OCI-LY1 (cell line): ENCODE data around the gene PIGZ.

Source experiments
- EZH2 ChIP-seq: fragments of 200-600 bp; sonication (generic), shearing (Covaris generic); IDR thresholded peaks from 2 replicates; pipeline ENCODE4 v1.8.0; 2017; ENCODE audit warnings: borderline replicate concordance, mixed run types, mild to moderate bottlenecking, antibody characterized with exemption, low read length, moderate library complexity, mixed read lengths
- TF ChIP-seq, protein P1 (sequence below): fragments of 200-600 bp; sonication (generic), shearing (Covaris generic); IDR thresholded peaks from 2 replicates; pipeline ENCODE4 v1.5.1; 2017; ENCODE audit warnings: mild to moderate bottlenecking, antibody characterized with exemption, low read length, moderate library complexity, mixed read lengths

DNA sequence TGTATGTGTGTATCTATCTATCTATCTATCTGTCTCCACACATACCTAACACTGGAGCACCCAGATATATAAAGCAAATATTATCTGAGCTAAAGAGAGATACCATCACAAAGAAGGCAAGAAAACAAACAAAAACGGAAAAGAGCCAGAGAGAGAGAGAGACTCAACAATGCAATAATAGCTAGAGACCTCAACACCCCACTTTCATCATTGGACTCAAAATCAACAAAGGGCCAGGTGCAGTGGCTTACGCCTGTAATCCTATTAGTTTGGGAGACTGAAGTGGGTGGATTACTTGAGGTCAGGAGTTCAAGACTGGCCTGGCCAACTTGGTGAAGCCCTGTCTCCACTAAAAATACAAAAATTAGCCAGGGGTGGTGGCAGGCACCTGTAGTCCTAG is 49.7 kb downstream of the PIGZ start:
- TF ChIP-seq, protein P1, sequence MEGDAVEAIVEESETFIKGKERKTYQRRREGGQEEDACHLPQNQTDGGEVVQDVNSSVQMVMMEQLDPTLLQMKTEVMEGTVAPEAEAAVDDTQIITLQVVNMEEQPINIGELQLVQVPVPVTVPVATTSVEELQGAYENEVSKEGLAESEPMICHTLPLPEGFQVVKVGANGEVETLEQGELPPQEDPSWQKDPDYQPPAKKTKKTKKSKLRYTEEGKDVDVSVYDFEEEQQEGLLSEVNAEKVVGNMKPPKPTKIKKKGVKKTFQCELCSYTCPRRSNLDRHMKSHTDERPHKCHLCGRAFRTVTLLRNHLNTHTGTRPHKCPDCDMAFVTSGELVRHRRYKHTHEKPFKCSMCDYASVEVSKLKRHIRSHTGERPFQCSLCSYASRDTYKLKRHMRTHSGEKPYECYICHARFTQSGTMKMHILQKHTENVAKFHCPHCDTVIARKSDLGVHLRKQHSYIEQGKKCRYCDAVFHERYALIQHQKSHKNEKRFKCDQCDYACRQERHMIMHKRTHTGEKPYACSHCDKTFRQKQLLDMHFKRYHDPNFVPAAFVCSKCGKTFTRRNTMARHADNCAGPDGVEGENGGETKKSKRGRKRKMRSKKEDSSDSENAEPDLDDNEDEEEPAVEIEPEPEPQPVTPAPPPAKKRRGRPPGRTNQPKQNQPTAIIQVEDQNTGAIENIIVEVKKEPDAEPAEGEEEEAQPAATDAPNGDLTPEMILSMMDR: no peak
- TF ChIP-seq EZH2: no peak
